Measurements from ENCODE around the gene ADGRG1. TPM values are rescaled to one million over a fixed set of nuclear protein-coding genes. Genes with fewer than 3 reads are reported as not detected.

ADGRG1 gene
- total and polyA plus RNA-seq, 7 donors = 5.0 to 36.3 (median 7.7) TPM

- H3K27me3 ChIP-seq = no peaks in the 10 kb centered on the region
- TF ChIP-seq EP300 (IDR thresholded peaks at IDR 0.05) (no peak), CTCF (IDR thresholded peaks at IDR 0.05) (no peak), POLR2A (IDR thresholded peaks at IDR 0.05) (no peak)
- DNase-seq = peak; percentile 61
- intact Hi-C loops (cut with DNase I) = no loop called here
- no peaks in the 10 kb centered on the region for H3K9me3 ChIP-seq
- 29 to 64% methylated on average over 10 of the region's 10 CpGs for WGBS, 2 donors
- H3K4me3 ChIP-seq = no peak overlapping the region
- peak overlapping the region in 1 of 4 donors; percentile 20 for H3K27ac ChIP-seq
- H3K4me1 ChIP-seq = peaks cover 0 to 5% (median 0%) of the 10 kb centered on the region in 4 donors
- no peaks in the 10 kb centered on the region for H3K36me3 ChIP-seq
These were observed 6.7 kb upstream of the ADGRG1 start for GRCh38 chr16:57621521-57622271.

GRCh38 chr16:57622361-57623250, 5.8 kb upstream of the ADGRG1 start:
- WGBS, 2 donors = 42 to 76% methylated on average over 16 of the region's 16 CpGs
- Histone ChIP-seq H3K36me3 (no peaks in the 10 kb centered on the region), H3K4me3 (no peak overlapping the region), H3K27me3 (peaks cover 0 to 4% (median 0%) of the 10 kb centered on the region in 3 donors), H3K4me1 (peaks cover 0 to 5% (median under 1%) of the 10 kb centered on the region in 4 donors), H3K27ac (peak overlapping the region in 1 of 4 donors; percentile 20), H3K9me3 (no peaks in the 10 kb centered on the region)
- DNase-seq = no peak
- intact Hi-C loops (cut with DNase I) = no loop called here
- TF ChIP-seq POLR2AphosphoS5 (IDR thresholded peaks at IDR 0.05) = no peak
- TF ChIP-seq CTCF (IDR thresholded peaks at IDR 0.05) = no peak
- no peak for TF ChIP-seq POLR2A (IDR thresholded peaks at IDR 0.05)
- TF ChIP-seq EP300 (IDR thresholded peaks at IDR 0.05) = no peak

DNA sequence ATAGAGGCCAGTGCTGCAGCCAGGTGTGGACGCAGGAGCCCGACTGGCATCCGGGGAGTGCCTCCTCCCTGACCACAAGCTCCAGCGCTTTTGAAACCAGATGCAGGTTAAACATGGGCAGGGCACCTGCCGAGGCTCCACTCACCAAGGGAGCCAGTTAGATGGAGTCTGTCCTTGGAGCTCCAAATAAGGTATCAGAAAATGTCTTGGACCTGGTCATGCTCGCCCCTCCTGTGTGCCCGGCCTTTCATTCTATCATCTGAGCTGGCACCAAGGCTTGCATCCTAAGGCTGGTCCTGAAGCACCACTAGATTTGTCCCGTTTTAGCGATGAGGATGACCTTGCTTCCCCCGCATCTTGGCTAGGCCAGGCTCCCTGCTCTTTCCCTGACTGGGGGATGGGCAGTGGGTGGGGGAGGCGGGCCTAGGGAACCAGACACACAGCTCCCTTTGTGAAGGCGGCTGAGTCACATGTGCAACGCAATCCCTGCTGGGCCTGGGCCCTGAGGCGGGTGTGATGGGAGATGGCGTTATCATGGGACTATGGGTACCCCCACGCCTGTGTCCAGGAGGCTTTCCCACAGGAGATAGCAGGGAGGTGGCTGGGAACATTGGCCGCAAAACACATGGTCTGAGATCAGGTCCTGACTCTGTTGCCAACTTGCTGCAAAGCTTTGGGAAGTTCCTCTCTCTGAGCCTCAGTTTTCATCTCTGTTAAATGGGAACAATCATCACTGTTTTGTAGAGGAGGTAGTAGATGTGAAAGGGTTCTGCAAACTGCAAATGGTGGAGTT, 5.0 kb upstream of the ADGRG1 start:
- Histone ChIP-seq H3K4me1 (peaks cover 0 to 14% (median 9%) of the 10 kb centered on the region in 4 donors), H3K27me3 (peaks cover 0 to 13% (median 5%) of the 10 kb centered on the region in 3 donors), H3K4me3 (no peak overlapping the region), H3K36me3 (no peaks in the 10 kb centered on the region), H3K9me3 (no peaks in the 10 kb centered on the region), H3K27ac (no peak overlapping the region)
- DNase-seq = peak; percentile 72
- intact Hi-C loops (cut with DNase I) = no loop called here
- TF ChIP-seq POLR2A (IDR thresholded peaks at IDR 0.05) = no peak
- no peak for TF ChIP-seq POLR2AphosphoS5 (IDR thresholded peaks at IDR 0.05)
- no peak for TF ChIP-seq CTCF (IDR thresholded peaks at IDR 0.05)
- no peak for TF ChIP-seq EP300 (IDR thresholded peaks at IDR 0.05)
- 23 to 71% methylated on average over 17 of the region's 17 CpGs for WGBS, 2 donors

- no peak for DNase-seq
- TF ChIP-seq POLR2A (IDR thresholded peaks at IDR 0.05) = no peak
- no peak for TF ChIP-seq CTCF (IDR thresholded peaks at IDR 0.05)
- TF ChIP-seq EP300 (IDR thresholded peaks at IDR 0.05) = no peak
- no peak for TF ChIP-seq POLR2AphosphoS5 (IDR thresholded peaks at IDR 0.05)
- peaks cover 0 to 16% (median 11%) of the 10 kb centered on the region in 4 donors for H3K4me1 ChIP-seq
- H3K4me3 ChIP-seq = no peak overlapping the region
- H3K27ac ChIP-seq = no peak overlapping the region
- H3K9me3 ChIP-seq = no peaks in the 10 kb centered on the region
- 87 to 90% methylated on average over 8 of the region's 8 CpGs for WGBS, 2 donors
- intact Hi-C loops (cut with DNase I) = no loop called here
- peaks cover 3 to 19% (median 10%) of the 10 kb centered on the region in 3 donors for H3K27me3 ChIP-seq
- no peaks in the 10 kb centered on the region for H3K36me3 ChIP-seq
These were observed 4.3 kb upstream of the ADGRG1 start for GRCh38 chr16:57624044-57624688.
